Fibroblast of skin of back (primary cell): Measurements from ENCODE around the gene ZNF366.
"Not testable (repeated sequence)": the region's sequence is repeated elsewhere in the genome, so short reads cannot be mapped to it uniquely, and the experiment has no call there.

ENCODE experiments used
- DNase-seq: peaks from one replicate; pipeline ENCODE4 v3.0.0-alpha.2; 2013

ZNF366 gene

DNA sequence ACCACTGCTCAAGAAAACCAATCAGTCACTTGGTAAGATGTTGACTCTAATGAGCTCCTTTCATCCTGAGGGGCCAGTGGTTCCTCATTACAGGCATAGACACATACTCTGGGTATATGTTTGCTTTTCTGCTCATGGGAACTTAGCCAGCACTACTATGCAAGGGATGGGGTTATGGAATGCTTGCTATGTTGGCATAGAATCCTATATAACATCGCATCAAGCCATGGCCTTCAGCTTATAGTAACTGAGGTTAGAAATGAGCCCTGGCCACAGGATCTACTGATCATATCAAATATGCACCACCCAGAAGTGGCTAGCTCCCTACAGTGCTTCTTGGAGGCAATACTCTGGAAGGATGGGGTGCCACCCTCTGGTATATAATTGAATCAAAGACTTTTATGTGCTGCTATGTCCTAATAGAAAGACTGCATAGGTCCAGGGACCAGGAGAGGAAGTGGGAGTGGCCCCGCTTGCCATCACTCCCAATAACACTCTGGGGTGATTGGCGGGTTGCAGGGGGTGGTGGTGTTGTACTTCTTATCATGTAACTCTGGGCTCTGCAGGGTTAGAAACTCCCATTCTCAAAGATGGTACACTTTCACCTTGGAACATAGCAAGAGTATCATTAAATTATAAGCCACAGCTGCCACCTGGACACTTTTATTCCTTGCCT, 70.3 kb downstream of the ZNF366 start:
- peak; percentile 92 for DNase-seq

DNA sequence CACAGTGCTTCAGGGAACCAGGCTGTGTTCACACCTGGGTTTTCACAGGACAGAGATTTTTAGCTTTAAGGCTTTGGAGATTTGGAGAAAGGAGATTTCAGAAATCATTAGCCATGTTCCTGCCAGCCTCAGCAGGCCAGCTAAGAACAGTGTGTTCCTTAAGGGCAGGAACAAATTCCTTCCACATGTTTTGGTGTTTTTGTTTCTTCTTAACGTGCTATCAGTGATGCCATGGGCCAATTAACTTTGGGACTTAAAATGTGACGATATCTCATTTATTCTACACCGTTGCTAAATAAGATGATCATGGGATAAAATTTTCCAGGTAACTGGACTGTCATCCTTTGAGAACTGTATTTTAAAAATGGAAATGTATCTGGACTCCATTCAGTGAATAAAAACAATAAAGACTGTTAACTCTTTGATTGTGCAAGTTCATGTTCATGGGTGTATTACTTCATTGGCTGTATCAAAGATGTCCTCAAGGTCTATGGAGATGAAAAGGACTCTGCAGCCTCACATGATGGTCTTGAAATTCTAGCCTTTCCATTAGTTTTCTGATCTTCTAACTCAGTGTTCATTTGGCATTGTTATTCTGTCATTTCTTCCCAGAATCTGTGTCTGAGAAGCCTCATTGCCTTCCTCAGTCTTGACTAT, 72.3 kb downstream of the ZNF366 start:
- DNase-seq: no peak

DNA sequence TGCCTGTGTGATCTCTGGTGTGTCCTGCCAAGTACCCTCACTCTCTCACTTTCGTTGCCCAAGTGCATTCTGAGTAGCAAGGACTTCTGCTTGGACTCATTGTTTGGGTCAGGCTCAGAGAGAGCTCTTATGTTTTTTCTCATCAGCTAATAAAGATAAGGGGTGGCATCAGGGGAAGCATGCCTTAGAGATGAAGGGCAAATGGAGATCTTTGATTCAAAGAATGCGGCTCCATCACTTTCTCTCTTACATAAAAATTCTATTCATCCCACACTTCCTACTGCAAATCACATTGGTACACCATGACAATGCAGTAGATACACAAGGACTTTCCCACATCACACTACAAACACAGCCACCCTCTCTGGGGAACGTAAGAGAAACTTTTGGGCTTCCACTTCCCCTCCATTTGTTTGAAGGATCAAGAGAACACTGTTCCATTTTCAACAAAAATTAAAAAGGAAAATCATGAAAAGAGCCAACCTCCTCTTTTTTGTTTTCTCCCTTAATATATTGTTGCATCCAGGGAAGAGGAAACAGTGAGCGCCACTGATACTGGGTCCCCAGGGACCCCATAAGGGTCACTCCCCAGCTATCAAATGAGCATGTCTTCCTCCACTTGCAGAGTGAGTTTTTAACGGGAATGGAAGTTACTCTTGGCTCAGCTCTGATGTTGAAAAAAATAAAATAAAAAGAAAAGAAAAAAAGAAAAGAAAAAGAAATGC, 73.0 kb downstream of the ZNF366 start:
- DNase-seq: no peak

DNA sequence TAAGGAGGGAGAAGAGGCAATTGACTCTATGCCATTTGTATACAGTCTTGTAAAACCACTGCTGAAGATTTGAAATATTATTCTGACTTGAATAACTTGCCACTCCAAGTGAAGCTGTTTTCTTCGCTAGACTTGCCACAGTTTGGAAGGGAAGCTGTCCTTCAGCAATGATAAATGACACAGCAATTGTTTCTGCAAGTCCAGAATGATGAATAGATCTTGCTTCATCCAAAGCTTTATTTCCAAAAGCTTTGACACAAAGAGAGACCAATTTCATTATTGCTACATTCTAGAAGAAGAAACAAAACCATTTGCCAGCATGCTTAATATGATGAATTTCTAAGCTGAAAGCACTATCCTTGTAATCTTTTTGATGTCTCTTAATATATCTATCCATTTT, 73.7 kb downstream of the ZNF366 start:
- DNase-seq: no peak

DNA sequence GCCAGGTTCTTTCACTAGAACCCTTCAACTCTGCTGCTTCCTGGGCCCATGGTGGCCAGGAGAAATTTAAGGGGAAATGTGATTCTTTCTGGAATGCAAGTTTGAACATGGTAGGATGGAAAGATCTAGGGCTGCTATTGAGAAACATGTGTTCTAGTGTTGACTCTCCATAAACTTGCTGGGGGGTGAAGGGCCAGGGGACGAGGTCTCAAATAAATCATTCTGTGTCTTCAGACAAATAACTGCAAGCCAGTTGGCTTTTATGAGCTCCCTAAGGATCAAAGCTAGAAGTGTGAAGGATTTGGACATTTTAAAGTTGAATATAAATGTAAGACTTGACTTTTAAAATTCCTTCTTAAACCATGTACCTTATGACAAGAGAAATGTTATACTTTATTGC, 78.5 kb downstream of the ZNF366 start:
- no peak for DNase-seq

DNA sequence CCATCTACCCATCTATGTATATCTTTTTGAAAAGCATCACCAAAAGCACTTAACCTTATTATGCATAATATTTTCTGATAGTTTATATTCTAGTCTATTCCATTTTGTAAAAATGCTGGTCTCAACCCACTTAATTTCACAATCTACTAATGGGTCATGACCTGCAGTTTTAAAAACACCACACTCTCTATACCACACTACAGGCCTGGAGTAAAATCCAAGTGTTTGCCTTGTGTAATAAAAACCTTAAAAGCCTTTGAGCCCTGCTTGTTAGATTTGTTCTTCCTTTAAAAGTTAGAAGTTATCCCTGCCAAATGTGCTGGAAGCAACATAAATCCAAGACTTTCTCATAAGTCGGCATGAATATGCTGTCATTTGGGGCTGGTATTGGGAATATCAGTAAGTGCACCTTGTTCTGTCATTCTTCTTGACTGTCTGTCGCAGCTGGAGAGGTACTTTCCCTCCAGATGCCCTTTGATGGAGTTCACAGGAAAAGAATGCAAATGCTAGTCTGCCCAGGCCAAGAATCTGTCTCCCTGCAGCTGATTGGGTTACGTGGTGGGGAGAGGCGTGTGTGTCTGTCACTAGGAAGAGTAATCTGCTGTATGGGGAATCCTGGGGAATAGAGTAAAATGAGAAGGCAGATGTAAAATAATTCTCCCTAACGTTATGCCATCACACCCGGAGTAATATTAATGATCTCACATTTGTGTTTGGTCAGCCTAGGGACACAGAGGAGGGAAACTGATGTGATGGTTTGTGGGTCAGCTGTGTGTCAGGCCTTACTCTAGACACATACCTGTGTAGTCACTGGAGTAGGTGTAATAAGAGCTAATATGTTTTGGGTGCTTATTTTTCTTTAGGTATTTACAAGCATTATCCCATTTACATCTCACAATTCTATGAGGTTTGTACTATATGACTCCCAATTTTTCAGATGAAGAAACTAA, 79.4 kb downstream of the ZNF366 start:
- peak; percentile 61 for DNase-seq

DNA sequence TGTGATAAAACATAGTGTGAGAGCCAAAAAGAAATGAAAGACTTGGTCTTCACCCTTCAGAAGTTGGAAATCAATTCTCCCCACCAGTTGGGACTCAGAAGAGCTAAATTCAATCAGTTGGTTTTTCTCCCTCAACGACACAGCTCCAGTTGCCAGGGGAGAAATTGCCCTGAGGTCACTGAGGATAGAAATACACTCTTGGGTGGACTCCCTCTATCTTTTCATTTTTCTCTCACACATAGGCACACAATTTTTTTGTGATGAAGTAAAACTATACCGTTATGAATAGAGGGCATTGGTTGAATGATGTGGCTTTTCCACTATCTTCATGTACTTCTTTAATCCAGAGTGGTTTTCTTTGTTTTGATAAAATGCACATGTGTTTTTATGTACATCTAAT, 80.2 kb downstream of the ZNF366 start:
- no peak for DNase-seq

DNA sequence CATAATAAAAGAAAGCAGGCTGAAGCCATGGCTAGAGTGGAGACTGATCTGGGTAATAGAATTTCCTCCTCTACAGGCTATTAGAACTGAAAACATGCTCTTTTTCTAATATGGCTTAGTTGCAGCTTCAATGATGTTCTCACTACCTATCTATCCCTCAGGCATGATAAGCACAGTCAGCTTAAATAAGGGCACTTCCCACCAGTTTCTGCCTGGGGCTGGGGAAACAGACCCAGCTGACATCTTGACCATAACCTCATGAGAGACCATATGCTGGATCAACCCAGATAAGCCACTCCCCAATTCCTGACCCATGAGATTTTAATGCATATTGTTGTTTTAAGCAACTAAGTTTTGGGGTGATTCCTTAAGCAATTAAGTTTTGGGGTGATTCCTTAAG, 81.2 kb downstream of the ZNF366 start:
- no peak for DNase-seq

DNA sequence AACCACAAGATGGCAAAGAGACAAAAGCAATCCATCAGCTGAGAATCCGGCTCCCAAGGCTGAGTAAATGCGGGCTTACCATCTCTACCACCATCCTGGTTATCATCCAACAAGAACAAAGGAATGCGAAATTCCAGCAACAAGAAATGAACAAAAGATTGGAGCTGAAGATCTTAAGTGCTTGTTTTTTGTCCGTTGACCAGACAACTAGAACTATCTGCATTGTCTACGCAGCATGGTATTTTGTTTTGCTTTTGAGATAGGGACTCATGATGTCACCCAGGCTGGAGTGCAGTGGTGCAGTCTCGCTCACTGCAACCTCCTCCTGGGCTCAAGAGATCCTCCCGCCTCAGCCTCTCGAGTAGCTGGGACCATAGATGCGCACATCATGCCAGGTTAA, 88.9 kb downstream of the ZNF366 start:
- no peak for DNase-seq

DNA sequence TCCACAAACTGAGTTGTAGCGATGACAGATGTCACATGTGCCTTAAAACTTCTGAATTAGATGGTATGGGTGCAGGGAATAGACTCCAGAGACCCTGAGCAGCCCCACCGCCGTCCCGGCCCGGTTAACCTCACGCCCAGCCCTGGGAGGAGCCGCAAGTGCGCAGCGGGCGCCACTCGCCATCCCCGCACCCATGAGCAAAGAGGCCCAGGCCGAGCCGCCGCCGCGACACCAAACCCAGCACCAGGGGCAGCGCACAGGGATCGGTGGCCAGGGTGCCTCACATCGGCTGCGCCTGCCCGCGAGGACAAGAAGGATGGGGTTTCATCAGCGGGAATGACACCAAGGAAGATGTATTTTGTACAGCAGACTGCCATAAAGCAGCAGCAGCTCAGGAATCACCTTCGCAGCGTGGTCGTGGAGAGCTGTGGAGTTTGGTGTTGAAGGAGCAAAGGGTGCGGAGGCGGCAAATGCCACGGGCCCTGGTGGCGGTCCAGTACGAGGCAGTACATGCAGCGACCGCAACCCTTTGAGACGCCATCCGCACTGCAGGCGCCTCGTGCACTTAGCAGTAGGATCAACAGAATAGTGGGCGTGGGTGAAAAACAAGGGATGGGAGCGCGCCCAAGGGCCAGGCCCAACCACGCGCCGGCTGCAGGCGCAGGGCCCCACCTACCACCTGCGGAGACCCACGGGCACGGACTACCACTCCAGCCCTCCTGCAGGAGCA, 89.7 kb downstream of the ZNF366 start:
- no peak for DNase-seq

DNA sequence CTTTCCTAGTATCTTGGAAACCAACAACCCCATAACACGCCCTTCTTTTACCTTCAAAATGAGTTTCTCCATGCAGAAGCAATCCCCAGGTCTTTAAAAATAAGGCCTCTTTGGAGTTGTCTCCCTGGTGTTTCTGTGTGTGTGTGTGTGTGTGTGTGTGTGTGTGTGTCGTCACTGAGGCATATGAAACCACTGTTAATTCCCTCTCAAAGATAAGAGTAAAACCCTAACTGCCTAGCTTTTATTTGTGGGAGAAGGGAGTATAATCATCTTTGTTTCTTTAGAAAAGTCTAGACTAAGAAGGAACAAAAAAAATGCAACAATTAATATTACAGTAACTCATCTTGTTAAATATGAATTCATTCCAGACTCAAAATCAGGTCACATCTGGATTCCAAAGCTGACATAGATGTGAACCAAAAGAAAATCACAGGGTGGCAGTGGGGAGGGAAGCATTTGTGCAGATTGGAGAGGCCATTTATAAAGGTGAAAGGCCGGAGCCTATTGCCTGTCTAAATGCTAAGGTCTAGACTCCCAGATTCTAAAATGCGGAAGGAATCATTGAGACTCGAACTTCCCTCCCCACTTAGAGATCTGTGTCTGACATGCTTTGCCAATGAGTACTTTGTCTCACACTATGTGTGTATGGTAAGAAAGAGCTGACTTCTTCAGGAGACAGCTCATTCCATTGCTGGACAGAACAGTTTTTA, 91.4 kb downstream of the ZNF366 start:
- DNase-seq: no peak

DNA sequence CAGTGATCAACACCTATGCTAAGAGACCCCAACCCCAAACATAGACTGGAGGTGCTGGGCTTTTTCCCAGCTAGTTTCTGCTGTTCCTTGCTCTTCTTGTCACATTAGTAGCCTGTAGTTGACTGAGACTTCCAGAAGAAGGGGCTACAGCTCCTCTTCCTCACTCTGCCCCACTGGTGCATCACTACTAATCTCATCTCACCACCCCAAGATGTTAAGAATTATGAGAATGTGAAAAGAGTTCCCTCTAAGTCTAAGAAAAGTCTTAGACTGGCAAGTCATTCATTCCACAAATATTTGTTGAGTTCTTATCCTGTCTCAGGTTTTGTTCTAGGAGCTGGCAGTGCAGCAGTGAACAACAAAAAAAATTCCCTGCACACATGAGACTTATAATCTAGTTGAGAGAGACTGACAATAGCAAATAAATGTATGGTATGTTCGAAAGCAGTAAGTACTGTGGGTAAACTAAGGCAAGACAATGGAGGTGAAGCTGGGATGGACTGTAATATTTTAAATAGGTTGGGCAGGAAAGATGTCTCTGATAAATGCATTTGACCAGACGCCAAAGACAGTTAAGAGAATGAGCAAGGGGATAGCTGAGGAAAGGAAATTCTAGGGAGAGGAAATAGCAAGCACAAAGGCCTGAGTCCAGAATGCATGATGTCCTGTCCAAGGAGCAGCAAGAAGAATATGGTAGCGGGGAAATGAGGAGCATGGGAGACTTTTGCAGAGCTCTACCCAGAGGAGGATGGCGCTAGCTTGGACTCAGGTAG, 94.7 kb downstream of the ZNF366 start:
- DNase-seq: peak; percentile 87

DNA sequence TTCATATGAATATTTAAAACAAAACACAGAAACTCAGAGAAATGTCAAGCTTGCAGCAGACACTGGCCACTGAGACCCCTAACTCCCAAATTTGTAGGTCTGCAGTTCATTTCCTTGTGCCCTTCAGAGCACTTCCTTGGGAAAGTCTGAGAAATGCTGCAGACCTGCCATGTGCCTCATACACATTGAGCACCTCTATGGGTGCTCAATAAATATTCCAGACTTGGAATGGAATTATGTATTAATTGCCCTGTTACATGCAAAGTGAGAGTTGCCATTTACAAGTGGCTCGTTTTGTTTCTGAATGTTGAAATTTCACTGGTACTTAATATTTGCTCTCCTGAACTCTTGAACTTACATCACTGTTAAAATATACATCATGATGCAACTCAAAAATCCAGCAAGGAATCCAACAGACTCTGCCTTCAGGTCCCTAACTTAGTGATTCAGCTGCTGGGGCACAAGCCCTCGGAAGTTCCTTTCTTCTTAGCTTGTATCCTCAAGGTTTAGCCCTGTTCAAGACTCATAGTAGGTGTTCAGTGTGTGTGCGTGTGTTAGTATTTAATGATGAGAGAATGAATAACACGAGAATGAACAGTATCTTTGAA, 96.4 kb downstream of the ZNF366 start:
- DNase-seq: peak; percentile 59

DNA sequence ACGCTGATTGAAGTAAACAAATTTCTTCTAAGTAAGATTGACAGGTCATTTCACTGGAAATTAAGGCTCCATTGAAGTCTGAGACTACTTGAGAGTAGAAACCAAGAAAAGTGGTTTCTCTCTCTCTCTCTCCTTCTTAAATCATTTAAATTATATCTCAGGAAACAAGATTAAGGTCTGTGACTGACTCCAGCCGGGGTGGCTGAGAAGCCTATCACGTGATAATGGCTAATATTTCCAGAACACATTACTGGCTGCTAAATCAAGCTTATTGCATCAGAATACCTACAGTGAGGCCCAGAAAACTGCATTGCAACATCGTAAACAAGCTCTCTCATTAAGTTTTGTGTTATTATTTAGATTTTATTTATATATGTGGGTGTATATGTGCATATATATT, 98.6 kb downstream of the ZNF366 start:
- DNase-seq: no peak

DNA sequence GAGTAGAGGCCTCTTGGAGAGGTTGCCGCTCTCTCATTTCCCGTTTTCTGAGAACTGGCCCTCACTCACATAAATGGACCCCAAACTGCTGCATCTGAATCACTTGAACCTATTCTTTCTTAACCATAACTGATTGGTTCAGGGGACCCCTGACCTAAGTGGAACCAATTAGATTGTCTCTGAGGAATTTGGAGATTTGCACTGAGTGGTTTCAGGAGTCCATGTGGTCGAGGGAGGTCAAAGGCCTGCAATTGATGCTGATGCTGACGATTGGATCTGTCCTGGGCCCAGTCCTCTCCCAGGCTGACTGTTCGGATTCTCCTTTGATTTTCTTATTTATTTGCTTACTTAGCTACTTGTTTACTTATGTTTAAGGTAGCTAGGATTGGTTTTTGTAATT, 99.1 kb downstream of the ZNF366 start:
- DNase-seq: no peak

DNA sequence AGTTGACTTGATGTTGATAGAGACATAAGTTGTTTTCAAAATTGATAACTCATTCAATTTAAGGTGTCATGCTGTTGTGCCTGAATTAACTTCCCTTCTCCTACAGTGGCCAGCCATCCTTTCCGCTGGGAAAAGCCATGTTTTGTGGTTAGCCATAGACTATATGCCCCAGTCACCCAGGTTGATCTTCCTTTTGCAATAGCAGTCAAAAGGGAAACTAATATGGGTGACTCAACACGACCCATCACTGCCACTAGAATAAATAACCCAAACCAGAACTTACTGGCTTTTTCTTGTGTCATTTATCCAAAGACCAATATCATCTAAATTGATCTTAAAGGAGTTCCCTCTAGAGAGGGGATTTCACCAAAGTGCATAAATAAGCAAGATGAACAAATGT, 99.7 kb downstream of the ZNF366 start:
- peak; percentile 59 for DNase-seq

DNA sequence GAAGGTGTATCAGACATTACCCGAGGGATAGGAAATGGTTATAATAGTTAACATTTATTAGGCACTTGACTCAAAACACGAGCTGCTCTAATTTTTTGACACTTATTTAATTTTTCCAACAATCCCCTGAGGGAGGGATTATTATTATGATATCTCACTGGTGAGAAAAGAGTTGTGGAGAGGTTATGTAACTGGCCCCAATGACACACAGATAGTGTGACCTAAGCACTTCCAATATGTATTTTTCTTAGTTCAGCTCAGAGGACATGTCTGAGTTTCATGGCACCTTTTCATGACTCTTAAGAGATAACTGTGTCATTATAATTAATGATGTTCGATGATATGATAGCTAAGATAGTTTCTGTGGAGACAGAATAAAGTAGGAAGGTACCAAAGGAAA, 100.1 kb downstream of the ZNF366 start:
- DNase-seq: no peak

DNA sequence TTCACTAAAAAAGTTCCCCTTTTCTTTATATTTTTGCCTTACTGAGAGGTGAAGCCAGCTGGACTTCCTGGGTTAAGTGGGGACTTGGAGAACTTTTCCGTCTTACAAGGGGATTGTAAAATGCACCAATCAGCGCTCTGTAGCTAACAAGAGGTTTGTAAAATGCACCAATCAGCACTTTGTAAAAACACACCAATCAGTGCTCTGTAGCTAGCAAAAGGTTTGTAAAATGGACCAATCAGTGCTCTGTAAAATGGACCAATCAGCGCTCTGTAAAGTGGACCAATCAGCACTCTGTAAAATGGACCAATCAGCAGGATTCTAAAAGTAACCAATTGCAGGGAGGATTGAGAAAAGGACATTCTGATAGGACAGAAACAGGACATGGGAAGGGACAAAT, 102.4 kb downstream of the ZNF366 start:
- DNase-seq: not testable (repeated sequence)

DNA sequence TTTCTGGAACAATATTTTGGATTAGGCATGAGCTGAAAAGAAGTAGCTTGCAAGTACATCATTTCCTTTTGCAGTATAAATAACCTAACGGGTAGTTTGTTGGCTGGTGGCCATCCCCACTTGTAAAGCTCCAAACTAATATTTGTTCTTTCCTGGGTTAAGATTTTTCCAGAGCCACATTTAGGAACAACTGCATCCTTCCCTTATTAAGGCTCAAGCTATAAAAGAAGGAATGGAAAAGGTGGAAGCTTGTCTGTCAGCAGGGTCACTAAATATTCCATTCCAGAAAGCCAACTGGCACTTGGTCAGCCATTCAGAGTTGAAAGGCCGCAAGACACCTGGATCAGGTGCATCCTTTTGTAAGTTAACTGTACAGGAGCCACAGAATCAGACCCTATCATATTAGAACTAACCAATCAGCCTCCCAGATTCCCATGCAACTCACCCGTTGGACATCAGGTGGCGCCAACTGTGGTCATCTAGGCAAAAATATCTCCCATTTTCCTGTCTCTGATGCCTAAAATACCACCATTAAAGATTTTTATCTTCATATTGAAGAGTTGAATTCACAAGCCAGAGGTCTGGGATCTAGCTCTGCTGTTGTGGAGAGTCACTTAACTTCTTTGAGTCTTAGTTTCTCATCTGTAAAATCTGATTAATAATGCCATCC, 104.1 kb downstream of the ZNF366 start:
- no peak for DNase-seq
